SK-N-SH treated with all-trans-retinoic acid at 6 μM for 48 hours (cell line): ENCODE data around the gene SUGCT.

Source experiments
- ARNTL ChIP-seq: fragments of 450-650 bp; formaldehyde crosslinking; IDR thresholded peaks from 2 replicates; pipeline ENCODE4 v1.5.0; 2020; ENCODE audit warnings: low read depth, mild to moderate bottlenecking, moderate library complexity, borderline replicate concordance
- GLIS3 ChIP-seq: fragments of 250-450 bp; sonication (Bioruptor Pico); IDR thresholded peaks from 2 replicates; pipeline ENCODE4 v1.5.0; 2020; ENCODE audit warnings: mild to moderate bottlenecking, moderate library complexity
- OSR1 ChIP-seq: fragments of 250-450 bp; sonication (Bioruptor Pico); IDR thresholded peaks from 2 replicates; pipeline ENCODE4 v1.8.0; 2022; ENCODE audit warnings: moderate library complexity, mild to moderate bottlenecking, inconsistent platforms
- PATZ1 ChIP-seq: fragments of 250-450 bp; sonication (Bioruptor Pico); IDR thresholded peaks from 2 replicates; pipeline ENCODE4 v1.8.0; 2020; ENCODE audit warnings: mild to moderate bottlenecking, moderate library complexity, borderline replicate concordance
- POU6F1 ChIP-seq: fragments of 250-450 bp; sonication (Bioruptor Pico); IDR thresholded peaks from 2 replicates; pipeline ENCODE4 v1.8.0; 2021; ENCODE audit warnings: low read depth, mild to moderate bottlenecking, moderate library complexity, borderline replicate concordance
- RARB ChIP-seq: fragments of 250-450 bp; sonication (Bioruptor Pico); IDR thresholded peaks from 2 replicates; pipeline ENCODE4 v1.8.0; 2021; ENCODE audit warnings: mild to moderate bottlenecking, moderate library complexity
- TSHZ2 ChIP-seq: fragments of 250-450 bp; sonication (Bioruptor Pico); IDR thresholded peaks from 2 replicates; pipeline ENCODE4 v1.5.0; 2020; ENCODE audit warnings: mild to moderate bottlenecking, moderate library complexity
- ZC3H10 ChIP-seq: fragments of 250-450 bp; sonication (Bioruptor Pico); IDR thresholded peaks from 2 replicates; pipeline ENCODE4 v1.5.1; 2021; ENCODE audit warnings: mild to moderate bottlenecking, moderate library complexity
- ZFP3 ChIP-seq: fragments of 250-450 bp; sonication (Bioruptor Pico); IDR thresholded peaks from 2 replicates; pipeline ENCODE4 v1.5.0; 2020; ENCODE audit warnings: mild to moderate bottlenecking, moderate library complexity
- ZNF70 ChIP-seq: fragments of 450-650 bp; formaldehyde crosslinking; IDR thresholded peaks from 2 replicates; pipeline ENCODE4 v1.5.0; 2020; ENCODE audit warnings: mild to moderate bottlenecking, moderate library complexity

- TF ChIP-seq OSR1 (CRISPR knock-in tag) = no peak
- TF ChIP-seq ZNF70 = no peak
- no peak for TF ChIP-seq POU6F1
- no peak for TF ChIP-seq ZFP3 (CRISPR knock-in tag)
- TF ChIP-seq PATZ1 (CRISPR knock-in tag) = no peak
- TF ChIP-seq TSHZ2 (CRISPR knock-in tag) = no peak
- TF ChIP-seq ARNTL (CRISPR knock-in tag) = no peak
- TF ChIP-seq GLIS3 (CRISPR knock-in tag) = no peak
- TF ChIP-seq ZC3H10 = no peak
- no peak for TF ChIP-seq RARB
Measured at GRCh38 chr7:40874756-40875155, 740.0 kb downstream of the SUGCT start.
